Epithelial cell of proximal tubule (primary cell): ENCODE results near the gene UTF1. TPM values are rescaled to one million over a fixed set of nuclear protein-coding genes. Genes with fewer than 3 reads are reported as not detected.

Source experiments
- DNase-seq: peaks from one replicate; pipeline ENCODE4 v3.0.0-alpha.2; 2011; ENCODE audit warnings: low read depth
- H3K4me3 ChIP-seq: 2 replicates; pipeline ENCODE4 v1.5.1; 2011; ENCODE audit warnings: low read depth, mild to moderate bottlenecking, low read length
- total RNA-seq: library from RNA; depleted of rRNA; stranded (reverse); fragments of >200 nt; gene quantifications from 2 replicates; pipeline ENCODE4 v1.2.3, GENCODE V29; 2015
- TF ChIP-seq, protein P1 (sequence below): conservative IDR thresholded peaks from 2 replicates; pipeline ENCODE4 v1.5.1; 2012; ENCODE audit warnings: low read depth, mild to moderate bottlenecking, low read length

UTF1 gene
- total RNA-seq, 1 donor from 2014 or later, result not detected

GRCh38 chr10:133253361-133253955 is 23.4 kb downstream of the UTF1 start:
- TF ChIP-seq, protein P1, sequence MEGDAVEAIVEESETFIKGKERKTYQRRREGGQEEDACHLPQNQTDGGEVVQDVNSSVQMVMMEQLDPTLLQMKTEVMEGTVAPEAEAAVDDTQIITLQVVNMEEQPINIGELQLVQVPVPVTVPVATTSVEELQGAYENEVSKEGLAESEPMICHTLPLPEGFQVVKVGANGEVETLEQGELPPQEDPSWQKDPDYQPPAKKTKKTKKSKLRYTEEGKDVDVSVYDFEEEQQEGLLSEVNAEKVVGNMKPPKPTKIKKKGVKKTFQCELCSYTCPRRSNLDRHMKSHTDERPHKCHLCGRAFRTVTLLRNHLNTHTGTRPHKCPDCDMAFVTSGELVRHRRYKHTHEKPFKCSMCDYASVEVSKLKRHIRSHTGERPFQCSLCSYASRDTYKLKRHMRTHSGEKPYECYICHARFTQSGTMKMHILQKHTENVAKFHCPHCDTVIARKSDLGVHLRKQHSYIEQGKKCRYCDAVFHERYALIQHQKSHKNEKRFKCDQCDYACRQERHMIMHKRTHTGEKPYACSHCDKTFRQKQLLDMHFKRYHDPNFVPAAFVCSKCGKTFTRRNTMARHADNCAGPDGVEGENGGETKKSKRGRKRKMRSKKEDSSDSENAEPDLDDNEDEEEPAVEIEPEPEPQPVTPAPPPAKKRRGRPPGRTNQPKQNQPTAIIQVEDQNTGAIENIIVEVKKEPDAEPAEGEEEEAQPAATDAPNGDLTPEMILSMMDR, result no peak
- no peak for DNase-seq
- no peak overlapping the region for H3K4me3 ChIP-seq

DNA sequence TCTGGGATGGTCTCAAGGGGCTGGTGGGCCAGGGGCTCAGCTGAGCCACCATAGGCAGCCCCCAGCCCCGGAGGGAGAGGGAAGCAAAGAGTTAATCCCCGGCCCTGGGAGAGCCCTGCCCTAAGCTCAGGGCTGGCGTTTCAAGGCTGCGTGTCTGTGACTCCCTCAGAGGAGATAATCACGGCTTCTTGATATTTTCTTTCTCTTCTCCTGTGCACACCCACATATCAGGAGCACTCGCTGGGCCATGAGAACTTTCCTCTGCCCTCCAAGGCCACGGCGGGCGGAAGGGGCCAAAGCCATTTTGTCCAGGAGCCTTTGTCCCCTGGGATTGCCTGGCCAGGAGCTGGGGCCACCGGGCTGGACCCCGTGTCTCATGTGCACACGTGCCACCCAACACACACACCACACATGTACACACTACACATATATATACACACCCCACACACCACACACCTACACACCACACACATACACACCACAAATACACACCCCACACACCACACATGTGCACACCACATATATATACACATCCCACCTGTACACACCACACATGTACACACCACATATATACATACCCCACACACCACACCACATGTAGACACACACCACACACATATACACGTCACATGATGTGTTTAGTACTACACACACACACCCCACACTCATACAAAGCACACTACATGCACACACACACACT is 24.6 kb downstream of the UTF1 start:
- H3K4me3 ChIP-seq, result no peak overlapping the region
- DNase-seq, result no peak
- TF ChIP-seq, protein P1, result no peak

DNA sequence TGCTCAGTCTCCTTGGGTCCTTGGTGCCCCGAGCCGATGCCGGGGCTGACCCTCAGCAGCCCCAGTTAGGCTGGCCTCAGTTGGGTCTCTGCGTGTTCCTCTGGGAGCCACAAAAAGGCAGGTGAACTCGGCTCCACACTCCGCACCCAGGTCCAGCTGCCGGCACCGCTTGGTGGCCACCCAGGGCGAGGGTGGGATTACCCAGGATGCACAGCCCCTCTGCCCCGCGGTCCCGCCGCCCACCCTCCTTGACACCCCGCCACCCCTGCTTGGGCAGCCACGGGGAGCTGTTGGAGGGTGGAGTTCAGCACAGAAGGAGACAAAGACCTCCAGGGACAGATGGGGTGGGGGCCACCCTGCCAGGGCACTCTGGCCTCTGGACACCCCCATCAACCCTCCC is 25.3 kb downstream of the UTF1 start:
- no peak for DNase-seq
- no peak overlapping the region for H3K4me3 ChIP-seq
- TF ChIP-seq, protein P1, result no peak

DNA sequence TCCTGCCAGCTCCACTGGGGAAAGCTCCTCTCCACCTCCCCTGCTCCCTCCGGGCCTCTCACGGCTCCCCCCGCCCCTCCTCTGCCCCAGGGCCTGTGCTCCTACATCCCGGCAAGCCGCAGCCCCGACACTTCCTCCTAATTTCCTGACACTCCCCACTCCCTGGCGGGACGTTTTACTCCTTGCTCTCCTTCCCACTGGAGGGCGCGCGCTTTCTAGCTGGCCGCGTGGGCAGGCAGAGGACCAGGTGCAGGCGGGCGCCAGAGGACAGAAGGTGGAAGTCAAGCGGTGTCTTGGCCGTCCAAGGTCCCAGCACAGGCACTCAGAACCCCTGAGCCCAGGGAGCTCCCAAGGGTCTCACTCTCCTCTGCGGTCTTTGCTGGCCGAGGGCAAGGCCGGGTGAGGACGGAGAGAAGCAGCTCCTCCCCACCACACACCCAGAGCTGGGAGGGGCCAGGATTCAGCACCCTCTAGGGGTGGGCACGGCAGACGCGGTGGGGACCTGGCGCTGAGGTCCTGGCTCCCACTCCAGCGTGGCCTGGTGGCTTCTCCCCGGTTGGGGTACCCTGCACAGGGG is 27.6 kb downstream of the UTF1 start:
- DNase-seq, result no peak
- TF ChIP-seq, protein P1, result peak; percentile 53
- H3K4me3 ChIP-seq, result peak overlapping the region; percentile 45

DNA sequence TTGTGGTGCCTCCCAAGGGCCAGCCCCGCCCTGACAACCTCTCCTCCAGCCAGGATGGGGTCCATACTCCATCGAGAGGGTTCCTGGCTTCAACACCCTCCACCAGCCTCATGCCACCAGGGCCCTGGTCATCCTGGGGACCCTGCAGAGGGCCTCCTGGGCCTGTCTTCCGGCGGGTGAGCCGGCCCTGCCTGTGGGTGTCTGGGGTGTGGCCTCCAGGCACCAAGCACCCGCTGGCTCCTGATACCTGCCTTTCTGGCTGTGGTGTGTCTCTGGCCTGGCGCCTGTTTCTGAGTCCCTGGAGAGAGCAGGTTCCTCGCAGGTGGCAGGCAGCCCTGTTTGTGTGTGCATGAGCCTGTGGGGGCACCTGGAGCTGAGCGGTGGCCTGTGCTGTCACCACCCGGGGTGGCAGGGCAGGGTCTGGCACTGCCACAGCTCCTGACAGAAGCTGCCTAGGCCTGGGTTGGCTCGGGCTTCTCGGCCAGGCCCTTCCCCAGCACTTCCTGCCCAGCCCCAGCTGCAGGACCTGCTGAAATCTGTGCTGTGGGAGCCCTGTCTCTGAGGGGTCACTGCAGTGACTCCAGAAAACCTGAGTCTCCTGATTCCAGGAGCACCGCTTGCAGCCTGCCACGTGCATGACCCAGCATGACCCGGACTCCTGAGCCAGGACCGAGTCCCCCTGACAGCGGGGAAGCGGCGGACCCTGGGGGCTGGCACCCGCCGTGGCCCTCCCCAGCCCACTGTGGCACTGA is 28.2 kb downstream of the UTF1 start:
- no peak for DNase-seq
- TF ChIP-seq, protein P1, result no peak
- no peak overlapping the region for H3K4me3 ChIP-seq

DNA sequence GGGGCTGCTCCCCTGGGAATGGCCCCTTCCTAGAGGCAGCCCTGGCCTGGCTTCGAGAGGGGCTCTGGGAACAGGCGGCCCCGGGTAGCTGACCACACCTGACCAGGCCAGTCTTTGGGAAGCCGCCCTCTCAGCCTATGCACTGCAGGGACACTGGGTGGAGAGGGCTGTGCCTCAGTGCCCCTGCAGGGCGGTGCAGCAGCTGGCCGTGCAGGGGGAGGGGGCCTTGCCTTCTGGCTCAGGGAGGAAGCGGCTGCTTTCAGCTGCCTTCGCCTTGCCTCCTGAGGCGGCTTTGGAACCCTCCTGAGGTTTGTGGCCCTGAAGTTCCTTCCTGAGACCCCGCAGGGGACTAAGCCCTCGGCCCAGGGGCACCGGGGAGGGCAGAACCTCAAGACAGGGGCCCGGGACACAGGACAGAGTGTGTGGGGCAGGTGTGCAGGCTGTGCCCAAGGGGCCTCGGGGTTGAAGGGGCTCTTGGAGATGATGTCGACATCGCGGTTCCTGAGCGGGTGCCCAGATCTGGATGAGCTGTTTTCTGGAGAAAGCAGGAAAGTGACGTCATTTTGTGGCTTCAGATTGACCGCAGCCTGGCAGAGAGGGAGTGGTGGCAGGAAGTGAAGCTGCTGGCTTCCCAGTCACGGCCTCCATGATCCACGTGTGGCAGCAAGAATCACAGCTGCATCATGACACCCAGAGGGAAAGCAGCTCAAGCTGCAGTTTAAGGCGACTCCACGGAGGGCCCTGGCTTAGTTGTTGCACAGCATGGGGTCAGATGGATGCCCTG is 29.0 kb downstream of the UTF1 start:
- TF ChIP-seq, protein P1, result no peak
- H3K4me3 ChIP-seq, result no peak overlapping the region
- peak; percentile 80 for DNase-seq
